PC-9 (cell line): ENCODE measurements around the gene SLC10A7. TPM values are rescaled to one million over a fixed set of nuclear protein-coding genes. Genes with fewer than 3 reads are reported as not detected.

Source experiments
- BruUV-seq: library from RNA; stranded (reverse); fragments of 400-500 nt; replicated peaks from 2 replicates; lab custom pipeline; 2021; lab: Mats Ljungman, UMichigan
- CTCF ChIA-PET: fragments of 300-600 bp; sonication (Branson Sonifier 250); formaldehyde crosslinking; loops from one replicate; lab custom pipeline; 2022; ENCODE audit warnings: antibody characterized with exemption; lab: Charles Lee
- POLR2A ChIA-PET: fragments of 300-600 bp; sonication (Branson Sonifier 250); formaldehyde crosslinking; loops from one replicate; lab custom pipeline; 2022; ENCODE audit warnings: antibody characterized with exemption; ENCODE audit not compliant: unreplicated experiment; lab: Charles Lee
- DNase-seq, 2 experiments: peaks; one replicate each; pipeline versions ENCODE4 v3.0.0 to v3.0.0-alpha.2; 2015 to 2022; ENCODE audit warnings: mixed read lengths in 1 of 2
- H2AFZ ChIP-seq: fragments of 200-600 bp; sonication (generic); 2 replicates; pipeline ENCODE4 v1.8.1; 2017; ENCODE audit warnings: antibody characterized with exemption
- H3F3A ChIP-seq: fragments of 200-600 bp; sonication (generic); 2 replicates; pipeline ENCODE4 v1.8.1; 2017; ENCODE audit warnings: antibody characterized with exemption, mild to moderate bottlenecking, low read depth; ENCODE audit not compliant: insufficient read depth
- H3K27ac ChIP-seq: fragments of 200-600 bp; sonication (generic); 2 replicates; pipeline ENCODE4 v1.6.1; 2016; ENCODE audit warnings: mixed run types
- H3K27me3 ChIP-seq: fragments of 200-600 bp; sonication (generic); 2 replicates; pipeline ENCODE4 v1.6.1; 2016; ENCODE audit warnings: low read depth, mixed run types; ENCODE audit not compliant: insufficient read depth
- H3K36me3 ChIP-seq: fragments of 200-600 bp; sonication (generic); 2 replicates; pipeline ENCODE4 v1.6.1; 2016; ENCODE audit warnings: low read depth, mixed run types
- H3K4me1 ChIP-seq: fragments of 200-600 bp; sonication (generic); replicated peaks from 2 replicates; pipeline ENCODE4 v1.6.1; 2016; ENCODE audit warnings: mixed run types; ENCODE audit not compliant: insufficient read depth
- H3K4me2 ChIP-seq: fragments of 200-600 bp; sonication (generic); 2 replicates; pipeline ENCODE4 v1.6.1; 2017; ENCODE audit warnings: mixed run types
- H3K4me3 ChIP-seq: fragments of 200-600 bp; sonication (generic); 2 replicates; pipeline ENCODE4 v1.6.1; 2016; ENCODE audit warnings: mixed run types
- H3K79me2 ChIP-seq: fragments of 200-600 bp; sonication (generic); 2 replicates; pipeline ENCODE4 v1.6.1; 2017; ENCODE audit warnings: low read depth, mixed run types
- H3K9me2 ChIP-seq: fragments of 200-600 bp; sonication (generic); 2 replicates; pipeline ENCODE4 v1.8.1; 2017; ENCODE audit warnings: mild to moderate bottlenecking; ENCODE audit not compliant: insufficient read depth
- H3K9me3 ChIP-seq: fragments of 200-600 bp; sonication (generic); 2 replicates; pipeline ENCODE4 v1.8.1; 2016; ENCODE audit warnings: low read depth; ENCODE audit not compliant: insufficient read depth
- H4K20me1 ChIP-seq: fragments of 200-600 bp; sonication (generic); 2 replicates; pipeline ENCODE4 v1.8.1; 2017; ENCODE audit not compliant: insufficient read depth
- EZH2 ChIP-seq: fragments of 200-600 bp; sonication (generic); IDR thresholded peaks from 2 replicates; pipeline ENCODE4 v1.8.0; 2017; ENCODE audit warnings: antibody characterized with exemption, low read depth
- intact Hi-C: fragments of 100-400 bp; cut with micrococcal nuclease; formaldehyde crosslinking; loops from one replicate; pipeline ENCODE4 v1.10.0; 2022; ENCODE audit not compliant: unreplicated experiment
- total RNA-seq: library from RNA; stranded (reverse); gene quantifications from 2 replicates; pipeline ENCODE4 v1.2.3, GENCODE V29; 2021
- TF ChIP-seq, protein P1 (sequence below): fragments of 200-600 bp; sonication (generic); conservative IDR thresholded peaks from 2 replicates; pipeline ENCODE4 v1.6.1; 2017; ENCODE audit warnings: mixed run types, antibody characterized with exemption, mild to moderate bottlenecking, moderate library complexity

The SLC10A7 gene
- total RNA-seq, 1 experiment from 2014 or later = 11.4 TPM

- POLR2A ChIA-PET = interaction anchor here (0.6 kb wide), 1 partner anchor 124 kb away, joined by 3 read pairs; no protein-coding TSS in a partner anchor
- CTCF ChIA-PET = interaction anchor here (0.6 to 1.0 kb wide), 3 partner anchors 572 to 758 kb away, joined by 3 to 6 read pairs (median 4); no protein-coding TSS in a partner anchor
These were observed 179.0 kb downstream of the SLC10A7 start for GRCh38 chr4:146342600-146343192.

GRCh38 chr4:146340798-146341197 lies 180.9 kb downstream of the SLC10A7 start:
- no peaks in the 10 kb centered on the region for H3K79me2 ChIP-seq
- no peaks in the 10 kb centered on the region for H3K9me2 ChIP-seq
- ChIA-PET POLR2A (no interaction called here), CTCF (interaction anchor here (0.7 to 1.2 kb wide), 2 partner anchors 481 to 757 kb away, joined by 3 read pairs; no protein-coding TSS in a partner anchor)
- no peak overlapping the region for H3K4me3 ChIP-seq
- no TSS peak for BruUV-seq
- no peak overlapping the region for H3K4me2 ChIP-seq
- no peaks in the 10 kb centered on the region for H3K9me3 ChIP-seq
- no peak for DNase-seq
- H3K27ac ChIP-seq = no peak overlapping the region
- peaks cover 19% of the 10 kb centered on the region for H3F3A ChIP-seq
- TF ChIP-seq, protein P1, sequence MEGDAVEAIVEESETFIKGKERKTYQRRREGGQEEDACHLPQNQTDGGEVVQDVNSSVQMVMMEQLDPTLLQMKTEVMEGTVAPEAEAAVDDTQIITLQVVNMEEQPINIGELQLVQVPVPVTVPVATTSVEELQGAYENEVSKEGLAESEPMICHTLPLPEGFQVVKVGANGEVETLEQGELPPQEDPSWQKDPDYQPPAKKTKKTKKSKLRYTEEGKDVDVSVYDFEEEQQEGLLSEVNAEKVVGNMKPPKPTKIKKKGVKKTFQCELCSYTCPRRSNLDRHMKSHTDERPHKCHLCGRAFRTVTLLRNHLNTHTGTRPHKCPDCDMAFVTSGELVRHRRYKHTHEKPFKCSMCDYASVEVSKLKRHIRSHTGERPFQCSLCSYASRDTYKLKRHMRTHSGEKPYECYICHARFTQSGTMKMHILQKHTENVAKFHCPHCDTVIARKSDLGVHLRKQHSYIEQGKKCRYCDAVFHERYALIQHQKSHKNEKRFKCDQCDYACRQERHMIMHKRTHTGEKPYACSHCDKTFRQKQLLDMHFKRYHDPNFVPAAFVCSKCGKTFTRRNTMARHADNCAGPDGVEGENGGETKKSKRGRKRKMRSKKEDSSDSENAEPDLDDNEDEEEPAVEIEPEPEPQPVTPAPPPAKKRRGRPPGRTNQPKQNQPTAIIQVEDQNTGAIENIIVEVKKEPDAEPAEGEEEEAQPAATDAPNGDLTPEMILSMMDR = peak; percentile 69
- no peak for TF ChIP-seq EZH2
- no peak overlapping the region for H2AFZ ChIP-seq
- H3K27me3 ChIP-seq = no peaks in the 10 kb centered on the region
- intact Hi-C loops = loop anchor here (2.0 to 5.0 kb wide), 2 partner anchors 243 to 722 kb away; partner anchors contain the start of gene MMAA
- H3K36me3 ChIP-seq = no peaks in the 10 kb centered on the region
- H3K4me1 ChIP-seq = peaks cover 36% of the 10 kb centered on the region
- H4K20me1 ChIP-seq = no peaks in the 10 kb centered on the region

More at GRCh38 chr4:146342600-146343192, 179.0 kb downstream of the SLC10A7 start:
- Histone ChIP-seq H3K9me3 (no peaks in the 10 kb centered on the region), H3K27ac (no peak overlapping the region), H3K9me2 (no peaks in the 10 kb centered on the region), H3K79me2 (no peaks in the 10 kb centered on the region), H3K36me3 (no peaks in the 10 kb centered on the region), H2AFZ (no peak overlapping the region), H3K4me2 (no peak overlapping the region), H3K4me1 (peaks cover 19% of the 10 kb centered on the region), H3K4me3 (no peak overlapping the region), H3K27me3 (no peaks in the 10 kb centered on the region), H4K20me1 (no peaks in the 10 kb centered on the region), H3F3A (peaks cover 4% of the 10 kb centered on the region; the same call in 1 of the 2 replicates)
- intact Hi-C loops = loop anchor here (1.0 to 5.0 kb wide), 4 partner anchors 245 to 754 kb away; no protein-coding TSS in a partner anchor
- BruUV-seq = no TSS peak
- peak; percentile 11 to 43 for DNase-seq
- TF ChIP-seq, protein P1 = peak; percentile 70
- no peak for TF ChIP-seq EZH2

GRCh38 chr4:146338512-146338911 lies 183.2 kb downstream of the SLC10A7 start:
- H3K9me2 ChIP-seq = no peaks in the 10 kb centered on the region
- H3K4me2 ChIP-seq = no peak overlapping the region
- H3K9me3 ChIP-seq = no peaks in the 10 kb centered on the region; the same call in 1 of the 2 replicates
- H3K27me3 ChIP-seq = no peaks in the 10 kb centered on the region
- no peaks in the 10 kb centered on the region for H4K20me1 ChIP-seq
- CTCF ChIA-PET = no interaction called here
- TF ChIP-seq, protein P1 = no peak
- TF ChIP-seq EZH2 = no peak
- H3K27ac ChIP-seq = no peak overlapping the region
- intact Hi-C loops = loop anchor here (1.0 to 10.0 kb wide), 3 partner anchors 96 to 1124 kb away; partner anchors contain the start of gene ZNF827
- no peaks in the 10 kb centered on the region for H3K36me3 ChIP-seq
- H3F3A ChIP-seq = peaks cover 26% of the 10 kb centered on the region
- DNase-seq = no peak
- POLR2A ChIA-PET = no interaction called here
- no peak overlapping the region for H2AFZ ChIP-seq
- no peak overlapping the region for H3K4me3 ChIP-seq
- no TSS peak for BruUV-seq
- H3K4me1 ChIP-seq = peaks cover 30% of the 10 kb centered on the region
- H3K79me2 ChIP-seq = no peaks in the 10 kb centered on the region
